ENCODE results near the gene ARHGEF6. TPM values are rescaled to one million over a fixed set of nuclear protein-coding genes. Genes with fewer than 3 reads are reported as not detected.

ARHGEF6 gene
- total and polyA plus RNA-seq, 10 donors, result 13.1 to 70.1 (median 55.8) TPM

DNA sequence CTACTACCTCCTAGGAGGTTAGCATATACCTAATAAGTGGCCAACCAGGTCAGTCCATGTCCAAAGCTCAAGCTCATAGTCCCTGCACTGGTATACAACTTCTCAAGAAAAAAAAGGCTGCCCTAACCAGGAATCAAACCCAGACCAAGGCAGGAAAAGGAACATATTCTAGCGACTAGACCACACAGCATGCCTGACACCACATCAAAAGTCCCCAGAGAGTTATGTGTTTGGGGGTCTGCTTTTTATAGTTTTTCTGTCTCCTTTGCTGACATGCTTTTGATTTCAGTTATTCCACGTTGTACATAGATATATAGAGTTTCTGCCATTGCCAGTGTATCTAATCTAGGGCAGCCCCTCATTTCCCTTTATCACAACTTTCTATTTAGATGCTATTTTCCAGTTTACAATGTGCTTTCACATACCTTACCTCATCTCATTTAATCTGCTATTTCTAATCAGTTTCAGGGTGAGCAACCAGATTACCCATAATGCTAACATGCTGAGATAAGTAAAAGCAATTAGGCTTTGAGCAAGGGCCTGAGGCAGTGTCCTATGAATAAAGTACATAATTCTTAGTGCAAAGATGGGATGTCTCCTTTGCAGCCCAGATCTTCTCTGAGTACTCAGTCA is 17.8 kb downstream of the ARHGEF6 start:
- no peaks in the 10 kb centered on the region for H3K27me3 ChIP-seq (replicated peaks in 1 of 7)
- H3K4me3 ChIP-seq, result no peak overlapping the region
- peaks cover 0 to 86% (median 35%) of the 10 kb centered on the region in 6 donors for H3K4me1 ChIP-seq
- no peak for DNase-seq
- TF ChIP-seq POLR2A (IDR thresholded peaks at IDR 0.05), result no peak
- TF ChIP-seq POLR2AphosphoS5 (IDR thresholded peaks at IDR 0.05), result no peak
- TF ChIP-seq, protein P1, sequence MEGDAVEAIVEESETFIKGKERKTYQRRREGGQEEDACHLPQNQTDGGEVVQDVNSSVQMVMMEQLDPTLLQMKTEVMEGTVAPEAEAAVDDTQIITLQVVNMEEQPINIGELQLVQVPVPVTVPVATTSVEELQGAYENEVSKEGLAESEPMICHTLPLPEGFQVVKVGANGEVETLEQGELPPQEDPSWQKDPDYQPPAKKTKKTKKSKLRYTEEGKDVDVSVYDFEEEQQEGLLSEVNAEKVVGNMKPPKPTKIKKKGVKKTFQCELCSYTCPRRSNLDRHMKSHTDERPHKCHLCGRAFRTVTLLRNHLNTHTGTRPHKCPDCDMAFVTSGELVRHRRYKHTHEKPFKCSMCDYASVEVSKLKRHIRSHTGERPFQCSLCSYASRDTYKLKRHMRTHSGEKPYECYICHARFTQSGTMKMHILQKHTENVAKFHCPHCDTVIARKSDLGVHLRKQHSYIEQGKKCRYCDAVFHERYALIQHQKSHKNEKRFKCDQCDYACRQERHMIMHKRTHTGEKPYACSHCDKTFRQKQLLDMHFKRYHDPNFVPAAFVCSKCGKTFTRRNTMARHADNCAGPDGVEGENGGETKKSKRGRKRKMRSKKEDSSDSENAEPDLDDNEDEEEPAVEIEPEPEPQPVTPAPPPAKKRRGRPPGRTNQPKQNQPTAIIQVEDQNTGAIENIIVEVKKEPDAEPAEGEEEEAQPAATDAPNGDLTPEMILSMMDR (IDR thresholded peaks at IDR 0.05 in 8 of 11, conservative IDR thresholded peaks at IDR 0.05 in 3 of 11), result no peak
- H3K9me3 ChIP-seq, result no peaks in the 10 kb centered on the region
- intact Hi-C loops (cut with DNase I; ENCODE audit: low total_unique reads), result no loop called here
- H3K36me3 ChIP-seq, result no peaks in the 10 kb centered on the region
- H3K27ac ChIP-seq, result no peak overlapping the region
- 7 to 42% (median 33%) methylated on average over 2 of the region's 2 CpGs for WGBS, 5 donors

DNA sequence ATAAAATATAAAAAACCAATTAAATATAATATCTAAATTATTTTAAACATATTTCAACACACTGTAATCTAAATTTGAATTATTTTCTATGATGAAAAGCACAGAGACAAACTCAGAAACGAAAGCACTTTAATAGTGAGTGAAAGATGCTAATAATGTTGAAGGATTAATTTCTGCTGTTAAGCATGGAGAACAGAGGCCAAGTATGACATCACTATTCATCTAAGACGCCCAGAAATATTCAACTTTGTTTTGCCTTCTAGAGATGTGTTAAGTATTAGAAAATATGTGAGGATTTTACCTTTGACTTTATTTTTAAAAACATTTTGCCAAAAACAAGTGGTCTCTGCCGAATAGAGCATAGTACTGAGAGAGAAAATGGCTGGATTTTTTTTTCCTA is 19.3 kb downstream of the ARHGEF6 start:
- Histone ChIP-seq H3K9me3 (no peaks in the 10 kb centered on the region), H3K27ac (peak overlapping the region in 6 of 8 donors; percentile 32 to 68 (median 51)), H3K27me3 (replicated peaks in 1 of 7) (no peaks in the 10 kb centered on the region), H3K4me3 (no peak overlapping the region), H3K4me1 (peaks cover 0 to 77% (median 31%) of the 10 kb centered on the region in 6 donors), H3K36me3 (no peaks in the 10 kb centered on the region)
- intact Hi-C loops (cut with DNase I; ENCODE audit: low total_unique reads), result no loop called here
- 49 to 79% (median 75%) methylated on average over 3 of the region's 3 CpGs for WGBS, 5 donors
- TF ChIP-seq POLR2AphosphoS5 (IDR thresholded peaks at IDR 0.05), result no peak
- TF ChIP-seq, protein P1 (IDR thresholded peaks at IDR 0.05 in 8 of 11, conservative IDR thresholded peaks at IDR 0.05 in 3 of 11), result no peak
- TF ChIP-seq POLR2A (IDR thresholded peaks at IDR 0.05), result no peak
- DNase-seq, result no peak

DNA sequence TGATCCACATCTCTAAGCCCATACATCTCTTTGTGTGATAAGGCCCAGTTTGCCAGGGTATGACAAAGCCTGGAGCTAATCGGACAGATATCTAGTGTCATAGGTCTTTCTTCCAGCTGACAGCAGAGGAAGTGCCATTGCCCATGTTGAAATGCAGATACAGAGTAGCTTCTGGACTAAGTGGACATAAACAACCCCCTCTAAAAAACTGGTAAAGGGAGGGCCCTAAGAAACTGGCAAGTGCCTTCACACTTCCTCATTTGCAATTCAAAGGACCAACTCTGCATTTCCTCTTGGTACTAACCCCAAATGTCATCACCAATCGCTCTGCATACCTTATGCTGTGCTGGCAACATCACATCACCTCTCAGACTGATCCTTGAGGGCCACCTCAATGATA is 20.8 kb downstream of the ARHGEF6 start:
- intact Hi-C loops (cut with DNase I; ENCODE audit: low total_unique reads), result no loop called here
- 8 to 37% (median 28%) methylated on average over 1 to 2 of the region's 2 CpGs for WGBS, 5 donors
- peaks cover 0 to 77% (median 23%) of the 10 kb centered on the region in 6 donors for H3K4me1 ChIP-seq
- TF ChIP-seq, protein P1 (IDR thresholded peaks at IDR 0.05 in 8 of 11, conservative IDR thresholded peaks at IDR 0.05 in 3 of 11), result no peak
- TF ChIP-seq POLR2AphosphoS5 (IDR thresholded peaks at IDR 0.05) (no peak), POLR2A (IDR thresholded peaks at IDR 0.05) (no peak)
- H3K9me3 ChIP-seq, result no peaks in the 10 kb centered on the region
- peak overlapping the region in 7 of 8 donors; percentile 15 to 68 (median 55) for H3K27ac ChIP-seq
- no peaks in the 10 kb centered on the region for H3K36me3 ChIP-seq
- H3K4me3 ChIP-seq, result no peak overlapping the region
- no peaks in the 10 kb centered on the region for H3K27me3 ChIP-seq (replicated peaks in 1 of 7)
- no peak for DNase-seq

DNA sequence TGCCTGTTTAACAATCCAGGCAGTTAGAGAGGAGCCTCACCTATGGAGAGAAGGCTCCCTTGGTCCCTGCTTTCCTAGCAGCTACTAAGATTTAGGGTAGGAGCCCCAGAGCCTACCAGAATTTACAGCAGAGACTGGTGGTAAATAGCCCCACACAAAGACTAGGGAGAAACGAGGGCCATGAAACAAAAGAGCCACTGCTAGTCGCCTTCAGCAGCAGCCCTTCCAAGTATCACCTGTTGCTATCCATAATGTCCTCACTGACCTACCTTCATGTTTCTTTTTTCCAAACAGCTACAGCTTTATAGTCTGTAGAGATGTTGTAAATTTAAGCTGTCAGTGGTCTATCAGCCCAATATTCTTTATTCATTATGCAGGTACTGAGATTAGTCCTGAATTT is 25.3 kb downstream of the ARHGEF6 start:
- no peaks in the 10 kb centered on the region for H3K27me3 ChIP-seq (replicated peaks in 1 of 7)
- intact Hi-C loops (cut with DNase I; ENCODE audit: low total_unique reads), result no loop called here
- no peak for TF ChIP-seq POLR2AphosphoS5 (IDR thresholded peaks at IDR 0.05)
- TF ChIP-seq, protein P1 (IDR thresholded peaks at IDR 0.05 in 8 of 11, conservative IDR thresholded peaks at IDR 0.05 in 3 of 11), result no peak
- no peak overlapping the region for H3K4me3 ChIP-seq
- H3K36me3 ChIP-seq, result no peaks in the 10 kb centered on the region
- WGBS, 5 donors, result 56 to 88% (median 79%) methylated on average over 2 of the region's 2 CpGs
- DNase-seq, result no peak
- H3K4me1 ChIP-seq, result peaks cover 0 to 69% (median 15%) of the 10 kb centered on the region in 6 donors
- H3K9me3 ChIP-seq, result no peaks in the 10 kb centered on the region
- H3K27ac ChIP-seq, result no peak overlapping the region

Measured in spleen (tissue), 11 donors.